Osteoblast (primary cell): ENCODE measurements around the gene MRPS34. TPM values are rescaled to one million over a fixed set of nuclear protein-coding genes. Genes with fewer than 3 reads are reported as not detected.

ENCODE experiments used
- DNase-seq: peaks from one replicate; pipeline ENCODE4 v3.0.0; 2011; ENCODE audit warnings: low spot score, mixed read lengths; ENCODE audit not compliant: insufficient read length; ENCODE audit errors: missing footprints
- H2AFZ ChIP-seq: 2 replicates; pipeline ENCODE4 v1.6.0; 2011; ENCODE audit warnings: mild to moderate bottlenecking, low read length
- H3K27ac ChIP-seq: 2 replicates; pipeline ENCODE4 v1.5.1; 2011; ENCODE audit warnings: mild to moderate bottlenecking, low read depth, low read length, moderate library complexity
- H3K27me3 ChIP-seq: 2 replicates; pipeline ENCODE4 v1.6.0; 2012; ENCODE audit warnings: mild to moderate bottlenecking, control low read depth, inconsistent platforms, low read length, moderate library complexity; ENCODE audit not compliant: insufficient read depth
- H3K36me3 ChIP-seq: 2 replicates; pipeline ENCODE4 v1.5.1; 2011; ENCODE audit warnings: mild to moderate bottlenecking, low read length, control low read depth, moderate library complexity; ENCODE audit not compliant: insufficient read depth
- H3K4me1 ChIP-seq: 2 replicates; pipeline ENCODE4 v1.5.1; 2011; ENCODE audit warnings: mild to moderate bottlenecking, low read length, control low read depth, moderate library complexity; ENCODE audit not compliant: insufficient read depth
- H3K4me2 ChIP-seq: 2 replicates; pipeline ENCODE4 v1.6.0; 2011; ENCODE audit warnings: mild to moderate bottlenecking, low read length; ENCODE audit not compliant: insufficient read depth
- H3K4me3 ChIP-seq: fragments of 200-600 bp; sonication (generic); 3 replicates; pipeline ENCODE4 v1.5.1; 2012; ENCODE audit warnings: mild to moderate bottlenecking, low read length, inconsistent platforms; ENCODE audit not compliant: insufficient read depth
- H3K79me2 ChIP-seq: 2 replicates; pipeline ENCODE4 v1.6.0; 2012; ENCODE audit warnings: mild to moderate bottlenecking, low read length, control low read depth, inconsistent platforms; ENCODE audit not compliant: insufficient read depth
- H3K9me3 ChIP-seq: 2 replicates; pipeline ENCODE4 v1.5.1; 2011; ENCODE audit warnings: low read depth, low read length, control low read depth
- H4K20me1 ChIP-seq: 2 replicates; pipeline ENCODE4 v1.6.0; 2012; ENCODE audit warnings: mild to moderate bottlenecking, low read length, control low read depth; ENCODE audit not compliant: insufficient read depth
- CTCF ChIP-seq: IDR thresholded peaks from 2 replicates; pipeline ENCODE4 v1.5.1; 2011; ENCODE audit warnings: mild to moderate bottlenecking, low read depth, low read length, moderate library complexity; ENCODE audit errors: extremely low read depth
- total RNA-seq: library from RNA; depleted of rRNA; stranded (reverse); fragments of >200 nt; gene quantifications from 2 replicates; pipeline ENCODE4 v1.2.3, GENCODE V29; 2012

The MRPS34 gene
- total RNA-seq, 1 donor: 40.5 TPM

GRCh38 chr16:1766701-1767100 lies 6.2 kb downstream of the MRPS34 start:
- Histone ChIP-seq H3K27me3 (no peaks in the 10 kb centered on the region), H3K79me2 (peaks cover under 1% of the 10 kb centered on the region), H2AFZ (no peak overlapping the region), H3K36me3 (peaks cover 47% of the 10 kb centered on the region), H3K4me2 (no peak overlapping the region), H3K9me3 (no peaks in the 10 kb centered on the region), H3K4me1 (peaks cover 6% of the 10 kb centered on the region), H3K27ac (no peak overlapping the region), H4K20me1 (peaks cover 16% of the 10 kb centered on the region), H3K4me3 (no peak overlapping the region)
- no peak for TF ChIP-seq CTCF
- DNase-seq: no peak

DNA sequence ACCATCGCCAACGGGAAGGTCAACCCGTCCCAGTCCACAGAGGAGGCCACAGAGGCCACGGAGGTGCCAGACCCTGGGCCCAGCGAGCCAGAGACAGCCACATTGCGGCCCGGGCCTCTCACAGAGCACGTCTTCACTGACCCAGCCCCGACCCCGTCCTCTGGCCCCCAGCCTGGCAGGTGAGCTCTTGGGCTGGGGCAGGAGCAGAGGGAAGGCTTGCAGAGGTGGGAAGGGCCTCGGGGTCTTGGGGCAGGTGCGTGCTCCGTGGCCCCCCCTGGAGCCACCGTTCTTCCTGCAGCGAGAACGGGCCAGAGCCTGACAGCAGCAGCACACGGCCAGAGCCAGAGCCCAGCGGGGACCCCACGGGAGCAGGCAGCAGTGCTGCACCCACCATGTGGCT lies 6.7 kb downstream of the MRPS34 start:
- H3K27ac ChIP-seq: no peak overlapping the region
- H3K36me3 ChIP-seq: peaks cover 47% of the 10 kb centered on the region
- H3K27me3 ChIP-seq: no peaks in the 10 kb centered on the region
- H3K4me1 ChIP-seq: peaks cover 6% of the 10 kb centered on the region
- TF ChIP-seq CTCF: no peak
- no peak for DNase-seq
- no peak overlapping the region for H3K4me3 ChIP-seq
- H3K9me3 ChIP-seq: no peaks in the 10 kb centered on the region
- H3K4me2 ChIP-seq: no peak overlapping the region
- no peaks in the 10 kb centered on the region for H3K79me2 ChIP-seq
- peaks cover 16% of the 10 kb centered on the region for H4K20me1 ChIP-seq
- no peak overlapping the region for H2AFZ ChIP-seq

- Histone ChIP-seq H3K4me3 (no peak overlapping the region), H3K36me3 (peaks cover 50% of the 10 kb centered on the region), H3K9me3 (no peaks in the 10 kb centered on the region), H3K4me1 (peaks cover 6% of the 10 kb centered on the region), H3K4me2 (no peak overlapping the region), H3K27ac (no peak overlapping the region), H4K20me1 (peaks cover 16% of the 10 kb centered on the region), H3K27me3 (no peaks in the 10 kb centered on the region), H2AFZ (no peak overlapping the region), H3K79me2 (no peaks in the 10 kb centered on the region)
- TF ChIP-seq CTCF: no peak
- no peak for DNase-seq
Measured at GRCh38 chr16:1765826-1766225, 7.1 kb downstream of the MRPS34 start.

GRCh38 chr16:1764971-1765370 lies 8.0 kb downstream of the MRPS34 start:
- H3K36me3 ChIP-seq: peaks cover 58% of the 10 kb centered on the region
- H3K4me1 ChIP-seq: no peaks in the 10 kb centered on the region
- H3K4me3 ChIP-seq: no peak overlapping the region
- H3K27me3 ChIP-seq: no peaks in the 10 kb centered on the region
- H2AFZ ChIP-seq: no peak overlapping the region
- no peak for DNase-seq
- H4K20me1 ChIP-seq: peaks cover 9% of the 10 kb centered on the region
- no peaks in the 10 kb centered on the region for H3K79me2 ChIP-seq
- H3K27ac ChIP-seq: no peak overlapping the region
- TF ChIP-seq CTCF: no peak
- no peaks in the 10 kb centered on the region for H3K9me3 ChIP-seq
- no peak overlapping the region for H3K4me2 ChIP-seq
